Dermis blood vessel endothelial cell (primary cell): ENCODE results near the gene OAS2. TPM values are rescaled to one million over a fixed set of nuclear protein-coding genes. Genes with fewer than 3 reads are reported as not detected.

Experiments
- DNase-seq: peaks from one replicate; pipeline ENCODE4 v3.0.0; 2010
- total RNA-seq: library from RNA; depleted of rRNA; stranded (reverse); fragments of >200 nt; gene quantifications from 2 replicates; pipeline ENCODE4 v1.2.3, GENCODE V29; 2014

The OAS2 gene
- total RNA-seq, 1 donor from 2014 or later = 7.5 TPM

- no peak for DNase-seq
Measured at GRCh38 chr12:113060336-113060960, 82.1 kb downstream of the OAS2 start.

- DNase-seq = no peak
Measured at GRCh38 chr12:113061061-113061694, 82.9 kb downstream of the OAS2 start.

Other genes starting within 250 kb of the OAS2 start
- not detected in 2 replicates for gene RPH3A, start 186.8 kb upstream of the OAS2 start, total RNA-seq
- gene OAS1, start 71.6 kb upstream of the OAS2 start, total RNA-seq = 13.6 and 30.7 TPM in 2 replicates
- 9.4 and 27.3 TPM in 2 replicates for gene OAS3, start 40.0 kb upstream of the OAS2 start, total RNA-seq
- 1.7 and 1.9 TPM in 2 replicates for gene DTX1, start 78.2 kb downstream of the OAS2 start, total RNA-seq
- under 0.01 and 0.05 TPM in 2 replicates for gene RASAL1, start 157.2 kb downstream of the OAS2 start, total RNA-seq
- not detected in 2 replicates for gene CFAP73, start 171.2 kb downstream of the OAS2 start, total RNA-seq
- gene DDX54, start 207.0 kb downstream of the OAS2 start, total RNA-seq = 44.7 and 49.0 TPM in 2 replicates
- gene RITA1, start 207.2 kb downstream of the OAS2 start, total RNA-seq = 25.0 and 28.3 TPM in 2 replicates
- 11.2 and 15.1 TPM in 2 replicates for gene TPCN1, start 242.9 kb downstream of the OAS2 start, total RNA-seq